ENCODE measurements around the gene POLK. TPM values are rescaled to one million over a fixed set of nuclear protein-coding genes. Genes with fewer than 3 reads are reported as not detected.
"Not testable (repeated sequence)": the region's sequence is repeated elsewhere in the genome, so short reads cannot be mapped to it uniquely, and the experiment has no call there.

POLK gene
- total RNA-seq, 1 experiment from 2014 or later = 36.1 TPM

- DNase-seq (ENCODE audit: low spot score) = no peak
Observed at GRCh38 chr5:75608870-75609269, 97.2 kb downstream of the POLK start.

GRCh38 chr5:75610201-75610600 lies 98.5 kb downstream of the POLK start:
- peak; percentile 10 for DNase-seq (ENCODE audit: low spot score)

DNA sequence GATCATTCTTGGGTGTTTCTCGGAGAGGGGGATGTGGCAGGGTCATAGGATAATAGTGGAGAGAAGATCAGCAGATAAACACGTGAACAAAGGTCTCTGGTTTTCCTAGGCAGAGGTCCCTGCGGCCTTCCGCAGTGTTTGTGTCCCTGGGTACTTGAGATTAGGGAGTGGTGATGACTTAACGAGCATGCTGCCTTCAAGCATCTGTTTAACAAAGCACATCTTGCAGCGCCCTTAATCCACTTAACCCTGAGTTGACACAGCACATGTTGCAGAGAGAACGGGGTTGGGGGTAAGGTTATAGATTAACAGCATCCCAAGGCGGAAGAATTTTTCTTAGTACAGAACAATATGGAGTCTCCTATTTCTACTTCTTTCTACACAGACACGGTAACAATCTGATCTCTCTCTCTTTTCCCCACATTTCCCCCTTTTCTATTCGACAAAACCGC lies 99.2 kb downstream of the POLK start:
- not testable (repeated sequence) for DNase-seq (ENCODE audit: low spot score)

DNA sequence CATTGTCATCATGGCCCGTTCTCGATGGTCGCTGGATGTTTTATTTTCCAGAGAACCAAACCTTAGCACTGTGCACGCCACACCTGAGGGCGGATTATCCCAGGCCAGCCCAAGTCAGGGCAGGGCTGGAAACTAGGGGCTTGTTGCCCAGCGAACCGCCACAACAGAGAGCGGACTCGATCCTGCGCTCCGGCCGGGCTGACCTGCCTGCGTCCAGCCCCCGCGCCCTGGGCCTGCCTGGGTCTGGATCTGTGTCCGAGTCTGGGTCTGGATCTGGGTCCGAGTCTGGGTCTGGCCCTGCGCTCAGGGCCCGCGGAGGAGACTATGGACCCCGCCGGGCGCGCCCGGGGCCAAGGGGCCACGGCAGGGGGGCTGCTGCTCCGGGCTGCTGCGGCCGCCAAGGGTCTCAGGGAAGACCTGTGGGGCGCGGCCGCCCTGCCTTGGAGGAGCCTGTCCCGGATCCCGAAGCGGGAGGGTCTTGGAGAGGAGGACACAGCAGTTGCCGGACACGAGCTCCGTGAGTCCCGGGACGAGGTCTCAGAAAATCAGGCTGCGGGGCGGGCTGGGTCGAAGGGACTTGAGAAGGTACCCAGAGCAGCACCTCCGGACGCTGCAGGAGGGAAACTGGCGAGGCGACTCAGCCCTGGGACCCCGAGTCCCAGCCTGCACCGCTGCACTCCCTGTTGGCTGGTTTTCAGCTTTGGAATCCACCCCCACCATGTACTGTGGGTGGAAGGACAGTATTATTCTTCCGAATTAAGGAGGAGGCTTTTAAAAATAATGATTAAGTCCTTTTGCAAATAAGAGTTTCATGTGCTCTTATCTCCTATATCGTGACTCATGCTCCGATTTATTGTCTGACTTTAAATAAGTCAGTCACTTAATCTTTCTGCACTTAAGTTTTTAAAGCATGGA lies 99.9 kb downstream of the POLK start, which contains the start of gene ANKDD1B:
TSS of gene ANKDD1B (plus strand) at position 143 of the 915 bp plus-strand sequence. CDS start at position 325, 182 bp downstream.
- no peak for DNase-seq (ENCODE audit: low spot score)

GRCh38 chr5:75612226-75612569 lies 100.5 kb downstream of the POLK start:
- DNase-seq (ENCODE audit: low spot score) = no peak

GRCh38 chr5:75612901-75613300 lies 101.2 kb downstream of the POLK start:
- no peak for DNase-seq (ENCODE audit: low spot score)

DNA sequence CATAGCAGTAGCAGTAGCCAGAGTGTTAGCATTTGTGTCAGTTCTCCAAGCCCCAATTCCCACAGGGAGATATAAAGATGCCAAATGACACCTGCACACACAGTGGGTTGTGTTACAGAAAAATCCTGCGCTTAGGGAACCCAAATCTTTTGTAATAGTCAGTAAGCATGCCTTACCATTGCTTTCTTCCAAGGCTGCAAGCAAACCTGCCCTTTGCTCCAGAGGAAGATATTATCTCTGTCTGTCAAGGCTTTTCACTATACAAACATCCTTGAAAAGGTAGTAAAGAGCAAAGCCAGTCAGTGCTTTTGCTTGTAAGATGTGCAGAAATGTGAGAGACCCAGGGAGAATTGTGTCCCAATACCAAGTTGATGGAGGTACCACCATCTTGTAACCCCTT lies 102.5 kb downstream of the POLK start:
- no peak for DNase-seq (ENCODE audit: low spot score)

- no peak for DNase-seq (ENCODE audit: low spot score)
Observed at GRCh38 chr5:75616371-75616881, 104.7 kb downstream of the POLK start.

DNA sequence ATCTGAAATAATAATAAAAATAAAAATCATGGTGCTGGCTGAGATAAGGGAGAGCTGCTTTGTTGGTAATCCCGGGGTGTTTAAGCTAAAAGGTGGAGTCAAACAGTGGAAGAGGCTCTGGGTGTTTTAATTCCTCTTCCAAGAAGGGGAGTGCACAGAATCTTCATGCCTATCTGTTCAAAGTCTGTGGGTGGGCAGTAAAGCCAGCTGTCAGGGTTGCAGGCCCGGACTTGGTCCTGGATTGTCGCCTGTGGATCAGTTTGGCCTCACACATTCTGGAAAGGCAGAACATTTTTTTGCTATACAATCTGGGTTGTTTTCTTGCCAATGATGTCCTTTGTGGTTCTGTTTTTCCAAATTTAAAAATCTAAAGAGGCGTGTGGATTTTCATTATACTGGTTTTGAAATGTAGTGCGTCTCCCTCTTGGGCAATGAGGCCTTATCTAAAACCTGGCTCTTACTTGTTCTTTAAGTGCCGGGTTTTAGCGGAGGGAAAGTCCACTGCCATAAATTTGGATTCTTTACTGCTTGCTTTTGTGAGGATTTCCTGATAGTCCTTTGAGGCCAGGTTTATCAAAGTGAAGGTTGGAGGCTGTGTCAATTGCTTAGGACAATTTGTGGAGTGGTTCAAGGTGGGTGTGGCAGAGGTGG lies 105.4 kb downstream of the POLK start:
- DNase-seq (ENCODE audit: low spot score) = no peak

- no peak for DNase-seq (ENCODE audit: low spot score)
Observed at GRCh38 chr5:75617736-75618352, 106.2 kb downstream of the POLK start.

DNA sequence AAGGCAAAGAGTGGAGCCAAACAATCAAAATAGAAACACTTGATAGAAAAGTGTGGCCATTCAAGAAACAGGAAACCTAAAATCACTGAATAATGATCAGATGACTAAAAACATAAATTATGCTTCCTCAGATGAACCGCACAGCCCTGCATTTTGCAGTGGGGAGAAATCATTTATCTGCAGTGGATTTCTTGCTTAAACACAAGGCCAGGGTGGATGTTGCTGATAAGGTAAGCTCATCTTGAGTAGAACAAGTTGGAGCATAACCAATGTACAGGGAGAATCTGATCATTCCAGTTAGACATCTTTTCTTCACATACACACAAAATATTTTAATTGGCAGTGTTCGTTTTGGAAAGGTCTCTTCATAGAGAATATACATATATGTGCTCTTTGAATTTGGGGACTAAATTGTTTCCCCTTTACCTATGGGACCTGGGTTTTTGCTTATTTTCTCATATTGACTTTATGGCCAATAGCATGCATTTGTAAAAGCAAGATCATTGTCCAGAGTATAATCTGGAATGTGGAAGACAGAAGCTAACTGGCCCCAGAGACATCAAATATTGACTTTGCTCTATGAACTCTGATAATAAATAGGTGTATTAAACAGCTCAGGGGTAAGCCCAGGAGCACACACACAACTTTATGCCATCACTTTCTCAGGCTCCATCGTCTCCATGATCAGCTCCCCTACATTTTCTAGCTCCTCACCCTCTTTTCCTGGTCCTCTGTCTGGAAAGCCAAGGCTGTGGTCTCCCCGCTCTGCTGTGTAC lies 108.7 kb downstream of the POLK start:
- DNase-seq (ENCODE audit: low spot score) = no peak

GRCh38 chr5:75622564-75622963 lies 110.9 kb downstream of the POLK start:
- DNase-seq (ENCODE audit: low spot score) = peak; percentile 81

GRCh38 chr5:75623846-75624245 lies 112.2 kb downstream of the POLK start:
- DNase-seq (ENCODE audit: low spot score) = no peak

DNA sequence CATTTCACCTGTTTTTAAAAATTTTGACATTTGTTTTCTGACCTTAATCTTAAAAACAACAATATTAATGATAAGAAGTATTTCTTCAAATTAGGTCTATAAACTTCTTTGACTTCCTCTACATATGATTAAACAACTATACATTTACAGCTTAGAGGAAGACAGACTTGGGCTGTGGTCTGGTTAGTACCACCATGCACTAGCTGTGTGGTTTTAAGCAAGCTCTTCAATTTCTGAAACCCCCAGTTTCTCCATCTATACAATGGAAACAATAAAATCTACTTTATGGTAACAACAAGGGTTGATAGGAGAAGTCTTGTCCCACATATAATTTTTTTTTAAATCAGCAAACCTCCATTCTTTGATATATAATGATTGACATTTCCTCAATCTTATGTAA lies 115.3 kb downstream of the POLK start:
- no peak for DNase-seq (ENCODE audit: low spot score)

GRCh38 chr5:75627801-75628200 lies 116.1 kb downstream of the POLK start:
- DNase-seq (ENCODE audit: low spot score) = no peak

- DNase-seq (ENCODE audit: low spot score) = no peak
Observed at GRCh38 chr5:75630875-75631274, 119.2 kb downstream of the POLK start.

DNA sequence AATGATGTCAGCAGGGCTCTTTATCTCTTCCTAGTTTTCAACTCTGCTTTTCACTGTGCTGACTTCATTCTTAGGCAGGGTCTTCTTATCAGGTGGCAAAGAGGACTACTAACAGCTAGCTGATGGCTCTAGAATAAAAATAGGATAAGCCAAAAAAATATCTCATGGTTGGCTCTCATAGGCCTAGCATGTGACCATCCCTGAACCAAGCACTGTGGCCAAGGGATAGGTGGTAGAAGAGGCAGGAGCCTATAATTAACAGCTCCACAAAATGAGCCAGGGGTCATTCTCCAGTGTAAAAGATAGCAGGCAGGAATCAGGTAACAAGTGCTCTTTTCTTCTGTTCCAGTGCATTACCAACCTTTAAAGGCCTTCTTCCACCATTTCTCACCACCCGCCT lies 120.6 kb downstream of the POLK start:
- DNase-seq (ENCODE audit: low spot score) = no peak

GRCh38 chr5:75637949-75638348 lies 126.3 kb downstream of the POLK start:
- no peak for DNase-seq (ENCODE audit: low spot score)

DNA sequence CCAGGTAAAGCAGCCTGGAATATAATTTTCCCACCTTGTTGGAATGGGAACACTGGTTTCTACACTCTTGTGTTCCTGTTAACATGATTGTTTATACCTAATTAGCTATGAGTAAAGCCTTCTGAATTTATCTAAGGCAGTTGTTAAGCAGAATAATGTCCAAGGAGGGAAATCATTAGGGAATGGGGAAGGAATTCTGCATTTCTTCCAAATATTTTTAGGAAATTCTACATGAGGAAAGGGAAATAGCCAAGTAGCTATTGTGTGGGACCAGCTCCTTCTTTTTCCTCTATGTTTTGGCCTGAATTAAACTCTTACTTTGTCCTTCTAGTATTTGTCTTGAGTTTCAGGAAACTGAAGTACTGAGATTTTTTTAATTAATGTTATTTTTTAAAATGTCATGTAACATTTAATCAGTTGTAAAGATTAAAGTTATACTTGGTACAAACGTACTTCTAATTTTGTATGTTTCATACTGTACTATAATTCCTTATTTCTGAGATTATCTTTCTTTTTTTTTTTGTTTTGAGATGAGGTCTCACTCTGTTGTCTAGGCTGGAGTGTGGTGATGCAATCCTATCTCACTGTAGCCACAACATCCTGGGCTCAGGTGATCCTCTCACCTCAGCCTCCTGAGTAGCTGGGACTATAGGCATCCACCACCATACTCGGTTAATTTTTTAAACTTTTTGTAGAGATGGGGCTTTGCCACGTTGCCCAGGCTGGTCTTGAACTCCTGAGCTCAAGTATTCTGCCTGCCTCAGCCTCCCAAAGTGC lies 128.0 kb downstream of the POLK start:
- DNase-seq (ENCODE audit: low spot score) = no peak

GRCh38 chr5:75640395-75640794 lies 128.7 kb downstream of the POLK start:
- peak; percentile 85 for DNase-seq (ENCODE audit: low spot score)

GRCh38 chr5:75640826-75641225 lies 129.1 kb downstream of the POLK start:
- no peak for DNase-seq (ENCODE audit: low spot score)

Data from A172 (cell line).